HEK293 (cell line): ENCODE data around the gene SMCR8.

Experiments used
- CTCF ChIP-seq: fragments of 450-650 bp; formaldehyde crosslinking; IDR thresholded peaks from 2 replicates; pipeline ENCODE4 v1.5.1; 2016; ENCODE audit warnings: missing biosample characterization, missing genetic modification characterization
- MEIS1 ChIP-seq: sonication (generic); formaldehyde crosslinking; IDR thresholded peaks from 2 replicates; pipeline ENCODE4 v1.8.1; 2022; ENCODE audit warnings: missing genetic modification reagents, mild to moderate bottlenecking, borderline replicate concordance
- MZF1 ChIP-seq: fragments of 450-650 bp; formaldehyde crosslinking; IDR thresholded peaks from 2 replicates; pipeline ENCODE4 v1.5.1; 2017; ENCODE audit warnings: missing biosample characterization, missing genetic modification characterization, borderline replicate concordance
- SP3 ChIP-seq: fragments of 450-650 bp; formaldehyde crosslinking; IDR thresholded peaks from 2 replicates; pipeline ENCODE4 v1.5.1; 2016; ENCODE audit warnings: missing biosample characterization, missing genetic modification characterization
- YY1 ChIP-seq: fragments of 450-650 bp; formaldehyde crosslinking; IDR thresholded peaks from 2 replicates; pipeline ENCODE4 v1.5.1; 2018; ENCODE audit warnings: missing biosample characterization, missing genetic modification characterization
- ZBTB26 ChIP-seq: fragments of 450-650 bp; formaldehyde crosslinking; optimal IDR thresholded peaks from 2 replicates; pipeline ENCODE3; 2016; ENCODE audit warnings: missing biosample characterization, mild to moderate bottlenecking, missing genetic modification characterization
- ZFP3 ChIP-seq: fragments of 450-650 bp; formaldehyde crosslinking; IDR thresholded peaks from 2 replicates; pipeline ENCODE4 v1.5.1; 2016; ENCODE audit warnings: low read depth, missing biosample characterization, missing genetic modification characterization
- ZNF114 ChIP-seq: fragments of 450-650 bp; formaldehyde crosslinking; IDR thresholded peaks from 2 replicates; pipeline ENCODE4 v1.5.0; 2017; ENCODE audit warnings: missing biosample characterization, missing genetic modification characterization
- ZNF133 ChIP-seq: fragments of 450-650 bp; formaldehyde crosslinking; IDR thresholded peaks from 2 replicates; pipeline ENCODE4 v1.5.1; 2016; ENCODE audit warnings: missing biosample characterization, missing genetic modification characterization
- ZNF214 ChIP-seq: fragments of 450-650 bp; formaldehyde crosslinking; IDR thresholded peaks from 2 replicates; pipeline ENCODE4 v1.5.1; 2017; ENCODE audit warnings: missing biosample characterization, mild to moderate bottlenecking, missing genetic modification characterization, borderline replicate concordance
- ZNF302 ChIP-seq: fragments of 450-650 bp; formaldehyde crosslinking; IDR thresholded peaks from 2 replicates; pipeline ENCODE4 v1.5.1; 2016; ENCODE audit warnings: missing biosample characterization, missing genetic modification characterization, low read depth
- ZNF341 ChIP-seq: fragments of 450-650 bp; formaldehyde crosslinking; IDR thresholded peaks from 2 replicates; pipeline ENCODE4; 2016; ENCODE audit warnings: low read depth, missing biosample characterization, missing genetic modification characterization
- ZNF549 ChIP-seq: fragments of 450-650 bp; IDR thresholded peaks from 2 replicates; pipeline ENCODE4 v1.5.1; 2018; ENCODE audit warnings: missing biosample characterization, missing genetic modification characterization, mild to moderate bottlenecking, inconsistent platforms, moderate library complexity
- ZNF639 ChIP-seq: fragments of 450-650 bp; formaldehyde crosslinking; IDR thresholded peaks from 2 replicates; pipeline ENCODE4 v1.5.1; 2016; ENCODE audit warnings: missing biosample characterization, missing genetic modification characterization

GRCh38 chr17:18364166-18364565 is 49.1 kb downstream of the SMCR8 start:
- no peak for TF ChIP-seq ZNF302 (tag by site-specific recombination)
- no peak for TF ChIP-seq ZNF214 (tag by site-specific recombination)
- TF ChIP-seq ZNF133 (tag by site-specific recombination) = no peak
- TF ChIP-seq ZNF639 (tag by site-specific recombination) = no peak
- TF ChIP-seq CTCF = no peak
- no peak for TF ChIP-seq ZNF341 (tag by site-specific recombination)
- TF ChIP-seq ZNF114 (tag by site-specific recombination) = no peak
- no peak for TF ChIP-seq MZF1 (tag by site-specific recombination)
- TF ChIP-seq SP3 (tag by site-specific recombination) = no peak
- TF ChIP-seq ZNF549 (tag by site-specific recombination) = no peak
- TF ChIP-seq MEIS1 = no peak
- TF ChIP-seq ZFP3 = no peak
- no peak for TF ChIP-seq YY1 (tag by site-specific recombination)
- TF ChIP-seq ZBTB26 (tag by site-specific recombination) = no peak
